ENCODE data around the gene VPS50. TPM values are rescaled to one million over a fixed set of nuclear protein-coding genes. Genes with fewer than 3 reads are reported as not detected.

Gene VPS50
- total RNA-seq, 4 donors from 2014 or later: 17.1 to 43.7 (median 26.9) TPM

GRCh38 chr7:93231259-93231658, 907 bp upstream of the VPS50 start:
- no peaks in the 10 kb centered on the region for H3K27me3 ChIP-seq
- H3K4me1 ChIP-seq: peaks cover 0 to 34% (median 13%) of the 10 kb centered on the region in 4 donors
- no peaks in the 10 kb centered on the region for H3K36me3 ChIP-seq
- 34 to 37% methylated on average over 5 of the region's 5 CpGs for WGBS, 2 donors (ENCODE audit: low coverage in 1 of 2)
- in situ Hi-C loops (cut with MboI; ENCODE audit: low pct_ligation_motif_present in 1 of 4, low pct_unique_long_range_greater_than_20kb in 1 of 4, low sequenced_read_pairs in 3 of 4) (loop anchor here in 1 of 4 donors (10.0 kb wide), 1 partner anchor 64 kb away; no protein-coding TSS in a partner anchor), intact Hi-C loops (cut with DNase I; ENCODE audit: low total_unique reads) (no loop called here)
- no peaks in the 10 kb centered on the region for H3K9me3 ChIP-seq
- TF ChIP-seq, protein P1, sequence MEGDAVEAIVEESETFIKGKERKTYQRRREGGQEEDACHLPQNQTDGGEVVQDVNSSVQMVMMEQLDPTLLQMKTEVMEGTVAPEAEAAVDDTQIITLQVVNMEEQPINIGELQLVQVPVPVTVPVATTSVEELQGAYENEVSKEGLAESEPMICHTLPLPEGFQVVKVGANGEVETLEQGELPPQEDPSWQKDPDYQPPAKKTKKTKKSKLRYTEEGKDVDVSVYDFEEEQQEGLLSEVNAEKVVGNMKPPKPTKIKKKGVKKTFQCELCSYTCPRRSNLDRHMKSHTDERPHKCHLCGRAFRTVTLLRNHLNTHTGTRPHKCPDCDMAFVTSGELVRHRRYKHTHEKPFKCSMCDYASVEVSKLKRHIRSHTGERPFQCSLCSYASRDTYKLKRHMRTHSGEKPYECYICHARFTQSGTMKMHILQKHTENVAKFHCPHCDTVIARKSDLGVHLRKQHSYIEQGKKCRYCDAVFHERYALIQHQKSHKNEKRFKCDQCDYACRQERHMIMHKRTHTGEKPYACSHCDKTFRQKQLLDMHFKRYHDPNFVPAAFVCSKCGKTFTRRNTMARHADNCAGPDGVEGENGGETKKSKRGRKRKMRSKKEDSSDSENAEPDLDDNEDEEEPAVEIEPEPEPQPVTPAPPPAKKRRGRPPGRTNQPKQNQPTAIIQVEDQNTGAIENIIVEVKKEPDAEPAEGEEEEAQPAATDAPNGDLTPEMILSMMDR (IDR thresholded peaks at IDR 0.05): no peak
- TF ChIP-seq EP300 (IDR thresholded peaks at IDR 0.05; ENCODE audit: low read depth): no peak
- no peak for TF ChIP-seq POLR2AphosphoS5 (IDR thresholded peaks at IDR 0.05)
- no peak for TF ChIP-seq POLR2A (IDR thresholded peaks at IDR 0.05)
- H3K27ac ChIP-seq: peak overlapping the region; percentile 79 to 86 (median 83)
- H3K4me3 ChIP-seq: peak overlapping the region in 3 of 4 donors; percentile 61 to 83 (median 61)
- no peak for DNase-seq

GRCh38 chr7:93232673-93233018, 480 bp downstream of the VPS50 start:
- in situ Hi-C loops (cut with MboI; ENCODE audit: low pct_ligation_motif_present in 1 of 4, low pct_unique_long_range_greater_than_20kb in 1 of 4, low sequenced_read_pairs in 3 of 4): loop anchor here in 1 of 4 donors (10.0 kb wide), 1 partner anchor 62 kb away; no protein-coding TSS in a partner anchor
- peak overlapping the region; percentile 61 to 83 (median 68) for H3K4me3 ChIP-seq
- H3K27ac ChIP-seq: peak overlapping the region; percentile 79 to 86 (median 83)
- DNase-seq: no peak
- peaks cover 0 to 33% (median 13%) of the 10 kb centered on the region in 4 donors for H3K4me1 ChIP-seq
- H3K27me3 ChIP-seq: no peaks in the 10 kb centered on the region
- no peak for TF ChIP-seq POLR2A (IDR thresholded peaks at IDR 0.05)
- intact Hi-C loops (cut with DNase I; ENCODE audit: low total_unique reads): no loop called here
- WGBS, 2 donors (ENCODE audit: low coverage in 1 of 2): 0 to 1% methylated on average over 1 to 8 of the region's 8 CpGs
- no peaks in the 10 kb centered on the region for H3K9me3 ChIP-seq
- H3K36me3 ChIP-seq: no peaks in the 10 kb centered on the region

DNA sequence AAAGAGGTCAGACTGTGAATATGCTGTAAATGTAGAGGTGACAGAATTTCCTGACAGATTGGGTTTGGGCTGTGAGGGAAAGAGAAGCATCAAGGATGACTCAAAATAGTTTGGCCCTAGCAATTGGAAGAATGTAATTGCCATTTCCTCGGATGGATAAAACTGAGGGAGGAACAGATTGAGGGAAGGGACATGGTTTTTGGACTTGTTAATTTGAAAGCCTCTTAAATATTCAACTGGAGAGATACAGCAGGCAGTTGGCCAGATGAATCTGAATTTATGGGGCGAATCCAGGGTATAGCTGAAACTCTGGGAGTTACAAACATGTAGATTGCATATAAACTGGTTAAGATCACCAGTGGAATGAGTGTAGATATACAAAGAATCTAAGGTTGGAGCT, 3.4 kb downstream of the VPS50 start:
- intact Hi-C loops (cut with DNase I; ENCODE audit: low total_unique reads): no loop called here
- TF ChIP-seq, protein P1 (IDR thresholded peaks at IDR 0.05): no peak
- TF ChIP-seq POLR2A (IDR thresholded peaks at IDR 0.05) (no peak), EP300 (IDR thresholded peaks at IDR 0.05; ENCODE audit: low read depth) (no peak), POLR2AphosphoS5 (IDR thresholded peaks at IDR 0.05) (no peak)
- 86 to 91% methylated on average over 2 of the region's 2 CpGs for WGBS, 2 donors (ENCODE audit: low coverage in 1 of 2)
- Histone ChIP-seq H3K36me3 (no peaks in the 10 kb centered on the region), H3K27me3 (no peaks in the 10 kb centered on the region), H3K4me3 (no peak overlapping the region), H3K4me1 (peaks cover 0 to 23% (median 11%) of the 10 kb centered on the region in 4 donors), H3K9me3 (no peaks in the 10 kb centered on the region), H3K27ac (no peak overlapping the region)
- in situ Hi-C loops (cut with MboI; ENCODE audit: low pct_ligation_motif_present in 1 of 4, low pct_unique_long_range_greater_than_20kb in 1 of 4, low sequenced_read_pairs in 3 of 4): loop anchor here in 1 of 4 donors (10.0 kb wide), 1 partner anchor 59 kb away; no protein-coding TSS in a partner anchor
- DNase-seq: no peak

- in situ Hi-C loops (cut with MboI; ENCODE audit: low pct_ligation_motif_present in 1 of 4, low pct_unique_long_range_greater_than_20kb in 1 of 4, low sequenced_read_pairs in 3 of 4) (loop anchor here in 1 of 4 donors (10.0 kb wide), 1 partner anchor 57 kb away; no protein-coding TSS in a partner anchor), intact Hi-C loops (cut with DNase I; ENCODE audit: low total_unique reads) (no loop called here)
- Histone ChIP-seq H3K9me3 (no peaks in the 10 kb centered on the region), H3K4me3 (no peak overlapping the region), H3K4me1 (peaks cover 0 to 7% (median 4%) of the 10 kb centered on the region in 4 donors), H3K36me3 (peaks cover 0 to 13% (median 2%) of the 10 kb centered on the region in 4 donors), H3K27ac (no peak overlapping the region), H3K27me3 (no peaks in the 10 kb centered on the region)
- no peak for DNase-seq
- TF ChIP-seq POLR2AphosphoS5 (IDR thresholded peaks at IDR 0.05) (no peak), POLR2A (IDR thresholded peaks at IDR 0.05) (no peak), EP300 (IDR thresholded peaks at IDR 0.05; ENCODE audit: low read depth) (no peak)
- TF ChIP-seq, protein P1 (IDR thresholded peaks at IDR 0.05): no peak
- 91 to 96% methylated on average over 4 of the region's 4 CpGs for WGBS, 2 donors (ENCODE audit: low coverage in 1 of 2)
These were observed 6.0 kb downstream of the VPS50 start for GRCh38 chr7:93238131-93238530.

Measured in transverse colon (tissue), 4 donors.